ENCODE results near the gene DCK.
A peak's percentile ranks its signal among the peaks of the same experiment; 100 is the strongest.
"Not testable (repeated sequence)": the region's sequence is repeated elsewhere in the genome, so short reads cannot be mapped to it uniquely, and the experiment has no call there.

The DCK gene

DNA sequence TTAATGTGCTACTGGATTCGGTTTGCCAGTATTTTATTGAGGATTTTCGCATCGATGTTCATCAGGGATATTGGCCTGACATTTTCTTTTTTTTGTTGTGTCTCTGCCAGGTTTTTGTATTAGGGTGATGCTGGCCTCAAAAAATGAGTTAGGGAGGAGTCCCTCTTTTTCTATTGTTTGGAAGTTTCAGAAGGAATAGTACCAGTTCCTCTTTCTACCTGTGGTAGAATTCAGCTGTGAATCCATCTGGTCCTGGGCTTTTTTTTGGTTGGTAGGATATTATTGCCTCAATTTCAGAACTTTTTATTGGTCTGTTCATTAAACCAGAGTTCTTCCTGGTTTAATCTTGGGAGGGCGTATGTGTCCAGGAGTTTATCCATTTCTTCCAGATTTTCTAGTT is 7.9 kb downstream of the DCK start:
- DNase-seq (ENCODE audit: low spot score) = not testable (repeated sequence)

DNA sequence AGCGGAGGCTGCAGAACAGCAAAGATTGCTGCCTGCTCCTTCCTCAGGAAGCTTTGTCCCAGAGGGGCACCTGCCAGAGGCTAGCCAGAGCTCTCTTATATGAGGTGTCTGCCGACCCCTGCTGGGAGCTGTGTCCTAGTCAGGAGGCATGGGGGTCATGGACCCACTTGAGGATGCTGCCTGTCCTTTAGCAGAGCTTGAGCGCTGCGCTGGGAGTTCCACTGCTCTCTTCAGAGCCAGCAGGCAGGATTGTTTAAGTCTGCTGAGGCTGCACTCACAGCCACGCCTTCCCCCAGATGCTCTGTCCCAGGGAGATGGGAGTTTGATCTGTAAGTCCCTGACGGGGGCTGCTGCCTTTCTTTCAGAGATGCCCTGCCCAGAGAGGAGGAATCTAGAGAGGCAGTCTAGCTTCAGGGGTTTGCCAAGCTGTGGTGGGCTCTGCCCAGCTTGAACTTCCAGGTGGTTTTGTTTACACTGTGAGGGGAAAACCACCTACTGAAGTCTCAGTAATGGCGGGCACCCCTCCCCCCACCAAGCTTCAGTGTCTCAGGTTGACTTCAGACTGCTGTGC is 10.9 kb downstream of the DCK start:
- DNase-seq (ENCODE audit: low spot score) = no peak

DNA sequence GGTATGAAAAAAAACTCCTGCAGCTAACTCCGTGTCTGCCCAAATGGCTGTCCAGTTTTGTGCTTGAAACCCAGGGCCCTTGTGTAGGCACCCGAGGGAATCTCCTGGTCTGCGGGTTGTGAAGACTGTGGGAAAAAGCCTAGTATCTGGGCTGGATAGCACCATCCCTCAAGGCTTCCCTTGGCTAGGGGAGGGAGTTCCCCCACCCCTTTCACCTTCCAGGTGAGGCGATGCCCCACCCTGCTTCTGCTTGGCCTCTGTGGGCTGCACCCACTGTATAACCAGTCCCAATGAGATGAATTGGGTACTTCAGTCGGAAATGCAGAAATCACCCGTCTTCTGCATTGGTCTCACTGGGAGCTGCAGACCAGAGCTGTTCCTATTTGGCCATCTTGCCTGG is 11.6 kb downstream of the DCK start:
- not testable (repeated sequence) for DNase-seq (ENCODE audit: low spot score)

DNA sequence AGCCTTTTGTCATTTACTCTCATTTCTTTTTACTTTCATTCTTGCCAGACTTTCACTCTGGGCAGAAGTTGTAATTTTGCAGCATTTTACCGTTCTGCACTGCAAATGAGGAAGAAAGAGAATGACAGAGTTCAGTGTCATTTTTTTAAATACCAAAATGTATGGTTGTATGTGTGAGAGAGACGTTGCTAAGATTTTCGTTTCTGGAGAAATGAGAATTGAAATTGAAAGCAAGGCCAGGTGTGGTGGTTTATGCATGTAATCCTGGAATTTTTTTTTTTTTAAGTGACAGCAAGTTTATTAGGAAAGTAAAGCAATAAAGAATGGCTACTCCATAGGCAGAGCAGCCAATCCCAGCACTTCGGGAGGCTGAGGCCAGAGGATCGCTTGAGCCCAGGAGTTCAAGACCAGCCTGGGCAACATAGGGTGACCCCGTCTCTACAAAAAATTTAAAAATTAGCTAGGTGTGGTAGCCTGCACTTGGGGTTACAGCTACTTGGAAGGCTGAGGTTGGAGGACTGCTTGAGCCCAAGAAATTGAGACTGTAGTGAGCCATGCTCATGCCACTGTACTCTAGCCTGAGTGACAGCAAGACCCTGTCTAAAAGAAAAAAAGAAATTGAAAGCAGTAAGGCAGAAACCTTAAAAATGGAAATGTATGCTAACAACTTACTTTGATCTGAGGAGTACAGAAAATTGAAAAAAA is 12.9 kb downstream of the DCK start:
- no peak for DNase-seq (ENCODE audit: low spot score)

DNA sequence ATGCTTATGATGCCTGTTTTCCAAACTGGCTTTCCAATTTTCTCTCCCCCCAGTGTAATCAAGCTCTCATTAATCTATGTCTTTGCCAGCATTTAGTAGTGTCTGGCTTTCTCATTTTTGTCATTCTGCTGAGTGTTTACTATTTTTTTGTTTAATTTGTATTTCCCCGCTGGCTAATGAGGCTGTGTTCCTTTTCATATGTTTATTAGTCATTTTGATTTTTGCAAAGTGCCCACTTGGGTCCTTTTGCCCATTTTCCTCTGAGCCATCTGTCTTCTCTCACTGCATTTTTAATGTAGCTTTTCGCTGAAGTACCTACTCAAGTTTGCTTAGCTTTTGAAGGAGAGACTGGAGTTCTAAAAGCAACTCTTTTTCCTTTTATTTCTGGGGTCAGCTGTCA is 14.7 kb downstream of the DCK start:
- no peak for DNase-seq (ENCODE audit: low spot score)

DNA sequence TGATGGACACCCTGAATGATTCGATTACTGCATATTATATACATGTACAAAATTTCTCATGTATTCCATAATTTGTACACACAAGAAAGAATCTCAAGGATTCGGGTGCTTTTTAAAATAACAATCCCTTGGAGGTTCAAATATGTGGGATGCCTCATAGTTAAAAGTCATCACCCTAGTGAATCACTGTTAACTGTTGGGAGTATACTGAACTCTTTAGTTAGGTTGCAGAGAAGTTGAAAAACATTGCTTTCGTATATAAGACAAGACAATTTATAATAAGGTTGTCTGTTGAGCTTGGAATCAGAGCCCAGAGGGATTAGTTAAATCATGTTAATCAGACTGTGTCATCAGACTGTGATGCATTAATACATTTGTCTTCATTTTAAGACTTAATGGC is 15.6 kb downstream of the DCK start:
- no peak for DNase-seq (ENCODE audit: low spot score)

DNA sequence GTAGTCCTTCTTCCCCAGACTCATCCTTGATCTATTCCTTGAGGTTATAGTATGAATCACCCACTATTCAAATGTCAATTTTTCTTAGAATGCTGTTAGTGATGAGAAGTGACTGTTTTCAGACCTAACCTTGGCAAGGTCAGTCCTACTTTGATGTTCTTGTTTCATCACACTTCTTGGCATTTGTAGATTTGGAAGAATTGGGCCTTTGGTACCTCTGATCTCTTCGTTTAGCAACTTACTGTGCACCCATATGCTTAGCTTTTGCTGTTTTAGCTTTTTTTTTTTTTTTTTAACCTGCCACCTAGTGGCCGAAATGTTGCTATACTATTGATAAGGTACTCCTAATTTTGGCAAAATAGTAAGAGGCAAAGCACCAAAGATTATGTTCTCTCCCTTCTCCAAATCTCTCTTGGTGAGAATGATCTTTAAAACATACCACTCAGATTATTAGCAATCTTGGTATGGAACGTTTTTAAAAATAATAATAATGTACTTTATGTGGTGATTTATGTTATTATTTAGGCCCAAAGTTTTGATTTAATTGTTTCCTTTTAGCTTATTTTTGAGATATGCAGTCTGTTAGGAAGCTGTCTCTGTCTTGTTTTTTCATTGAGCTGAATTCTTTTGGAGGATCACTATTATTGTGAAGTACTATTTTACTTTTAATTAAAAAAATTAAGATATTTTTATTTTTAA is 16.6 kb downstream of the DCK start:
- peak; percentile 20 for DNase-seq (ENCODE audit: low spot score)

DNA sequence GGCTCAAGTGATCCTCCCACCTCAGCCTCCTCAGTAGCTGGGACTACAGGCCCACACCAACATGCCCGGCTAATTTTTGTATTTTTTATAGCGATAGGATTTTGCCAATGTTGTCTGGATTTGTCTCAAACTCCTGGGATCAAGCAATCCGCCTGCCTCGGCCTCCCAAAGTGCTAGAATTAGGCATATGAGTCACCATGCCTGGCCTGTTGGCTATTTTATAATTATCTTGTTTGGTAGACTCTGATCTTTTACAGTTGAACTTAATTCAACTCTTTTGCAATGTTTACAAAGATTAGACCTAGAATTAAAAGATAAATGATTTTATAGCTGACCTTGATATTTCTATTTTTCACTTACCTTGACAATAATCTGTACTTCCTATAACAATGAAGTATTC is 18.0 kb downstream of the DCK start:
- no peak for DNase-seq (ENCODE audit: low spot score)

DNA sequence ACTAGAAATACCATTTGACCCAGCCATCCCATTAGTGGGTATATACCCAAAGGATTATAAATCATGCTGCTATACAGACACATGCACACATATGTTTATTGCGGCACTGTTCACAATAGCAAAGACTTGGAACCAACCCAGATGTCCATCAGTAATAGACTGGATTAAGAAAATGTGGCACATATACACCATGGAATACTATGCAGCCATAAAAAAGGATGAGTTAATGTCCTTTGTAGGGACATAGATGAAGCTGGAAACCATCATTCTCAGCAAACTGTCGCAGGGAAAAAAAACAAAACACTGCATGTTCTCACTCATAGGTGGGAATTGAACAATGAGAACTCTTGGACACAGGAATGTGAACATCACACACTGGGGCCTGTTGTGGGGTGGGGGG is 23.9 kb downstream of the DCK start:
- DNase-seq (ENCODE audit: low spot score) = not testable (repeated sequence)

DNA sequence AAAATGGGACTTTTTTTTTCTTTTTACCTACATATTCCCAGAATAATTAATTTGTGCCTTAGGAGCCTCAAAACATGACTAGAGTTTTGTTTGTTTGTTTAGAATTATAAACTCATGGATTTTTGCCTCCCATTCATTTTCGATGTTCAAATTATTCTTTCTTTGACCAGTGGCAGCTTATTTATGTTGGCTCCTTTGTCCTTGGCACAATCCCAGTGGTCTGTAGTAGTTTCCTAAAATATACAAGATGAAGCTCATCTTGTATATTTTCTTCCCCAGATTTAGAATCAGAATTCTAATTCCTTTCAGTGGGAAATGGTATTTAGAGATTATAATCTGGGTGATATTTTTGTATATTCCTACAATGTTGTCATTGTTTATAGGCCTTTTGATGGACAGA is 27.2 kb downstream of the DCK start:
- no peak for DNase-seq (ENCODE audit: low spot score)

DNA sequence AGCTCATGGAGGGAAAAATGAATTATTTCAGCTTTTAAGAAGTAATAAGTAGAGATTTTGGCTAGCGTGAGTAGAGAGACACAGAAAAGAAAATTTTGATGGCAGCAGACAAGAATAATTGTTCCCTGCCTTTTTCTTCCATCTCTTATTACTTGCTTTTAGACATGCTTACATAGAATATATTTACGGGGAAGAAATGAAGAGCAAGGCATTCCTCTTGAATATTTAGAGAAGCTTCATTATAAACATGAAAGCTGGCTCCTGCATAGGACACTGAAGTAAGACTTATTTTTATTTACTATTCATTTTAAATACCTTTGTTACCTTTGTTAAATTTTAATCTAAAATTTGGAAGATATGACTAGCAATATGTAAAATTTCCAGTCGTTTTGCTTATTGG is 32.2 kb downstream of the DCK start:
- no peak for DNase-seq (ENCODE audit: low spot score)

DNA sequence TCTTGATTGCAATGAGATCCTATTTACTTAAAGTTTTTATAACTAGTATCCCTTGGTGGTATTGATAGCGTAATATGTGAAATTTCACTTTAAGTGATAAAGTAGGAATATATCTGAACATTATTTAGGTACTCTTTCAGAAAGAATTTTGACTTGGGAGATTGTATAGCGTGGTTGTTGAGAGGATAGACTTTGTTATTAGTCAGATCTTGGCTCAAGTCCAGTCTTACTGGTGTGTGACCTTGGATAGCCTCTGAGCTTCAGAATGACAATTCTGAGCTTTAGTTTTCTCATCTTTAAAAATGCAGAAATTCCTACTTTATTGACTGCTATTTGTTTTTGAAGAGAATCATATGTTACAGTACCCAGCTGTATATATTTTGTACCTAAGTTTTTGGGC is 32.6 kb downstream of the DCK start:
- DNase-seq (ENCODE audit: low spot score) = peak; percentile 29

DNA sequence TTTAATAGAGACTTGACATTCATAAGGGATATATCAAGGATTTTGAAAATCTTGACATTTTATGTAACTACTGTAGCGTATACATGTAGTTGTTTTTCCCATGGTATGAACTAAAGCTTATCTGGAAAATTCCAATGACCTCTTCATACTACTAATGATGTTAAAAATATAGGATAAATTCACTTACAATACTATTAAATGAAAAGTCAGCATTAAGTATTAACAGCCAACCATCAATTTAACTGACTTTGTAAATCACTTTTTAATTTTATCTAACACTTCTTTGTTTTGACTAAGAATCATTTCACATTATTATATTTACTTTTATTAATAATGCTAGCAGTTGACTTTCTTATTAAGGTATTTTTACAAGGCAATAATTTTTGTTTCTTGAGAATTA is 34.2 kb downstream of the DCK start:
- no peak for DNase-seq (ENCODE audit: low spot score)

DNA sequence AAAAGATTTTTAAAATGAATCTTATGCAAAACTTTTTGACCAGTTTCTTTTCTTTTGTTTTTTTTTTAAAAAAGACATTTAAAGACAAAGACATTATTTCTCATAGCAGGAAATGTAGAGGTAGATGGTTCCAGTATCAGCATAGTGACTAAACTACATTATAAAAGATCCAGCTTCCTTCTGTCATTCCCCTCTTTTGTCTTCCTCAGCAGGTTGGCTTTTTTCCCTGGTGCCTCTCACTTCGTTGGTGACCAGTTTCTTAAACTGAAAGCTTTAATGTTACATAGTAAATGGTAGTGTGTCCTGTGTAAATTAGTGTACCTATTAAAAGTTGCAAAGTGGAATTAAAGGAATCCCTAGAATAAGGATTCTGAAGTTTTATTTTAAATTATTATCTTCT is 36.1 kb downstream of the DCK start:
- no peak for DNase-seq (ENCODE audit: low spot score)

DNA sequence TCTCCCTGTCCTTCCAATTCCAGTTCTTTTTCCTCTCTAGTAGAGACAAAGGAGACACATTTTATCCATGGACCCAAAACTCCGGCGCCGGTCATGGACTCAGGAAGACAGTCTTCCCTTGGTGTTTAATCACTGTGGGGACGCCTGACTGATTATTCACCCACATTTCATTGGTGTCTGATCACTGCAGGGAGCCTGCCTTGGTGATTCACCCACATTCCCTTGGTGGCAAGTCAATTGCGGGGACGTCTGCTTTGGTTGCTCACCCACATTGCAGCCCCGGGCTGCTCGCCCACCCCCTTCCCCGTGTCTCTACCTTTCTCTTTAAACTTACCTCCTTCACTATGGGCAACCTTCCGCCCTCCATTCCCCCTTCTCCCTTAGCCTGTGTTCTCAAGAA is 38.7 kb downstream of the DCK start:
- DNase-seq (ENCODE audit: low spot score) = not testable (repeated sequence)

DNA sequence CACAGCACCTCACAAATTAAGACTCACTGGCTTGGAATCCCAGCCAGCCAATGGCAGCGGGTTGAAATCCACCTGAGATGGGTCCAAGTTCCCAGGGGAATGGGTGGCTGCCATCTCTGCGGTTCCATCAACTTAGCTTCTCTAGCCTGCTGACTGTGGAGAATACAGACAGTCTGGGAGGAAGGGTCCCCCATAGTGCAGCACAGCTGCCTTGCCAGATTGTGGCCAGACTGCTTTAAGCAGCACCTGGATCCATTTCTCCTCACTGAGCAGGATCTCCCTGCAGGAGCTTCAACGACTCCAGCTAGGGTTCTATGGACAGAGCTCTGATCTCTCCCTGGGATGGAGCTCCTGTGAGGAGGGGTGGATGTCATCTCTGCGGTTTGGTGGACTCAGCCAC is 51.8 kb downstream of the DCK start:
- DNase-seq (ENCODE audit: low spot score) = no peak

DNA sequence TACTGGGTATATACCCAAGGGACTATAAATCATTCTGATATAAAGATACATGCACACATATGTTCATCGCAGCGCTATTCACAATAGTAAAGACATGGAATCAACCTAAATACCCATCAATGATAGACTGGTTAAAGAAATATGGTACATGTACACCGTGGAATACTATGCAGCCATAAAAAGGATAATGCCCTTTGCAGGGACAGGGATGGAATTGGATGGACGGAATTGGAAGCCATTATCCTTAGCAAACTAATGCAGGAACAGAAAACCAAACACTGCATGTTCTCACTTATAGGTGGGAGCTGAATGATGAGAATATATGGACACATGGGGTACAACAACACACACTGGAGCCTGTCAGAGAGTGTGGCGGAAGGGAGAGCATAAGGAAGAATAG is 55.9 kb downstream of the DCK start:
- DNase-seq (ENCODE audit: low spot score) = no peak

DNA sequence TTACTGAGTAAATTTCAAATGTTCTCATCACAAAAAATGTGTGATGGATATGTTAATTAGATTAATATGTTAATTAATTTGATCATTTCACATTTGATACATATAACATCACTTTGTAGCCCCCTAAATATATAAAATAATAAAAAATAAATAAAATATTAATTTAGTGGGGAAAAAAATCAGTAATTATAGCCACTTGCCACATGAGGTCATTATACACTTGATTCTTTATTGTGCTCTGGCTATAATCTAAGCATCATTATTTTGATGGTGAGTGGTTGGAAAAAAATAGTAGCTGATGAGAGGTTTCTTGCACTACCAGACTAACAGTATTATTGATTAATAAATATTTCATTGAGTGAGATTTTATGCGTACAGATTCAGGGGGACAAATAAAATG is 57.4 kb downstream of the DCK start:
- no peak for DNase-seq (ENCODE audit: low spot score)

DNA sequence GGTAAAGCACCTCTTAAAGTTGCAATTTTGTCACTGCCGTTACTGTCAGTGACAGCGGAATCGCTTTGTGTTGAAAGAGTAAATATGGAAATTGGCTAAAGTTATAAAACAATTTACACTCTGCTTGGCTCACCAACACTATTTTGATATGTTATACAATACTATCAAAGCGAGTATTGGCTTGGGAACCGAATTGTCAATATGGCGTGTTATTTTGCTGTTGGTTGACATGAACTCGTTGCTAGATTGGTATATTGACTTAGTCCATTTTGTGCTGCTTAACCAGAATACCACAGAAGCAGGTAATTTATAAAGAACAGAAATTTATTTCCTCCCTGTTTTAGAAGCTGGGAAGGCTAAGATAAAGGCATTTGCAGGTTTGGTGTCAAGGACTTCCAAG is 58.6 kb downstream of the DCK start:
- no peak for DNase-seq (ENCODE audit: low spot score)

DNA sequence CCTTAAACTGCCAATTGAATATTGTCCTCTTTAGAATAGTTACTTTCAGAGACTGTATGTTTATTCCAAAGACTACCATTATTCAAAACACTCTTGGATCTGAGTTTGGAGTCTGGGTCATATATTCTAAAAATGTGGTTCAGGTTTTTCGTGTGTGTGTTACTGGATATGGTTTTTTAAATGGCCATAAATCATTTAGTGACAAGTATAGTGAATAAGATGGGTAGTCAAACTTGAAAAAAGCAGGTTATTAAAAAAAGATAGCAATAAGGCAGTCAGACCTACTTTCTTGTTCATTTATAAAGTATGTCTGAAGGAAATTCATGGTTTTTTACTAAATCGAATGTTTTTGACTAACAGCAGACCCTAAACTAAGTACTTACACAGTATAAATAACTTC is 59.3 kb downstream of the DCK start:
- DNase-seq (ENCODE audit: low spot score) = no peak

DNA sequence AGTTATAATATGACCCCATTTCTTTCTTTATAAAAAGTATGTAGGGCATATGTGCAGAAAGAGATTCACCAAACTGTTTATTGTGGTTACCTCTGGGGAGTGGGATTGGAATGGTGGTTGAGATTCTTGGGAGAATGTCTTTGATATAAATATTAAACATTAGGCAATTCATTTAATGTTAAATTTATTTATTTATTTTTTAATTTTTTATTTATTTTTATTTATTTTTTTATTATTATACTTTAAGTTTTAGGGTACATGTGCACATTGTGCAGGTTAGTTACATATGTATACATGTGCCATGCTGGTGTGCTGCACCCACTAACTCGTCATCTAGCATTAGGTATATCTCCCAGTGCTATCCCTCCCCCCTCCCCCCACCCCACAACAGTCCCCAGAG is 60.2 kb downstream of the DCK start:
- not testable (repeated sequence) for DNase-seq (ENCODE audit: low spot score)

DNA sequence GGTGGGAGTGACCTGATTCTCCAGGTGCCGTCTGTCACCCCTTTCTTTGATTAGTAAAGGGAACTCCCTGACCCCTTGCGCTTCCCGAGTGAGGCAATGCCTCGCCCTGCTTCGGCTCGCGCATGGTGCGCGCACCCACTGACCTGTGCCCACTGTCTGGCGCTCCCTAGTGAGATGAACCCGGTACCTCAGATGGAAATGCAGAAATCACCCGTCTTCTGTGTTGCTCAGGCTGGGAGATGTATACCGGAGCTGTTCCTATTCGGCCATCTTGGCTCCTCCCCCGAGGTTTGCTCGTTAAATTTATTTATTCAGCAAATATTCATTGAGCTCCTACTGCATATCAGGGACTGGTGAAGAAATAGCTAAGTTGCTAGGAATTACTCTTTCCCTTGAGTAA is 66.1 kb downstream of the DCK start:
- not testable (repeated sequence) for DNase-seq (ENCODE audit: low spot score)

DNA sequence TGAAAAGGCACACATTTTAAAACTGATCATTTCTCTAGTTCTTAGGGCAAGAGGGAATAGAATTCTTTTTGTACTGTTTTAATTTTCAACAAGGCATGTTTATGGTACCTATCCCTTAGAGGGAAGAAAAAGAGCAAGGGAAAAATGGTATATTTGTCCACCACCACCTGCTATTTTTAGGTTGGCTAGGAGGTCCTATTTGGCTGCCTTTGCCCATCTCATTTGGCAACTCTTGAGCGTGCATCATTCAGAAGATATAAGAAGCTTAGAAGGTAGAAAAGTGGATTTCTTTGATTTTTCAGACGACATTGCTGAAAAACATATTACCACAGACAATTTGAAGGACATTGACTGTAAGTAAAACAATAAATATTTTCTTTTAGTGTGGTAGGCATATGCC is 69.0 kb downstream of the DCK start:
- no peak for DNase-seq (ENCODE audit: low spot score)

DNA sequence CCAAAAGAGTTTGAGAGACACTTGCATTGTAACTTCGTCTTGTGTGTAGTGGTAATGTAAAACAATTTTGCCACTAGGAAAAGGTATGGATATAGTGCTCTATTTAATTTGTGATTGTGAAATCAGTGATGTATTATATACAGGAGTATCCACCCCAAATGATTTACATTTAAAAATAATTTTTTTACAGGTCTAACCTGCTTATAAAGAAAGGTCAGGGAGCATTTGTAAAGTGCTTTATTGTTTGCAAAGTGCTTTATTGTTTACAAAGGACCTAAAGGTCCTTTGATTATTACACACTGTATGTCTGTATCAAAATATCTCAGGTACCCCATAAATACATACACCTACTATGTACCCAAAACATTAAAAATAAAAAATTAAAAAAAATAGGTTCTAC is 70.3 kb downstream of the DCK start:
- DNase-seq (ENCODE audit: low spot score) = no peak
